GM10248 (cell line): ENCODE measurements around the gene AP3B1.
A peak's percentile ranks its signal among the peaks of the same experiment; 100 is the strongest.
"Not testable (repeated sequence)": the region's sequence is repeated elsewhere in the genome, so short reads cannot be mapped to it uniquely, and the experiment has no call there.

Experiments
- CTCF ChIA-PET: fragments of 300-600 bp; sonication (Branson Sonifier 250); formaldehyde crosslinking; extraction: SDS; loops from one replicate; lab custom pipeline; 2021; ENCODE audit warnings: antibody characterized with exemption; lab: Yijun Ruan, JAX
- POLR2A ChIA-PET: fragments of 350-650 bp; sonication (Branson Sonifier 250); formaldehyde crosslinking; extraction: SDS; loops from one replicate; lab custom pipeline; 2020; ENCODE audit warnings: antibody characterized with exemption; lab: Yijun Ruan, JAX
- DNase-seq: peaks from one replicate; pipeline ENCODE4 v3.0.0; 2012; ENCODE audit errors: extremely low spot score
- CTCF ChIP-seq: IDR thresholded peaks from 2 replicates; pipeline ENCODE4 v1.5.1; 2012; ENCODE audit warnings: mild to moderate bottlenecking, low read depth; ENCODE audit errors: extremely low read depth, missing control alignments, control extremely low read depth

AP3B1 gene

GRCh38 chr5:78190402-78190801, 104.1 kb downstream of the AP3B1 start:
- no peak for TF ChIP-seq CTCF
- ChIA-PET POLR2A (interaction anchor here (0.6 kb wide), 1 partner anchor 175 kb away, joined by 3 read pairs; no protein-coding TSS in a partner anchor), CTCF (interaction anchor here (1.4 to 2.2 kb wide), 2 partner anchors 14 to 18 kb away, joined by 3 to 6 read pairs; no protein-coding TSS in a partner anchor)
- no peak for DNase-seq

DNA sequence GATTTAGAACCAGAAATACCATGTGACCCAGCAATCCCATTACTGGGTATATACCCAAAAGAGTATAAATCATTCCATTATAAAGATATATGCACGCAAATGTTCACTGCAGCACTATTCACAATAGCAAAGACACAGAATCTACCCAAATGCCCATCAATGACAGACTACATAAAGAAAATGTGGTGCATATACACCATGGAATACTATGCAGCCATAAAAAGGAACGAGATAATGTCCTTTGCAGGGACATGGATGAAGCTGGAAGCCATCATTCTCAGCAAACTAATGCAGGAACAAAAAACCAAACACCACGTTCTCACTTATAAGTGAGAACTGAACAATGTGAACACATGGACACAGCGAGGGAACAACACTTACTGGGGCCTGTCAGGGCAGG, 105.8 kb downstream of the AP3B1 start:
- DNase-seq, POLR2A ChIA-PET: not testable (repeated sequence)
- CTCF ChIA-PET = interaction anchor here (2.2 kb wide), 1 partner anchor 15 kb away, joined by 6 read pairs; no protein-coding TSS in a partner anchor

- ChIA-PET CTCF (interaction anchor here (0.9 kb wide), 1 partner anchor 13 kb away, joined by 3 read pairs; no protein-coding TSS in a partner anchor), POLR2A (no interaction called here)
- TF ChIP-seq CTCF = no peak
- no peak for DNase-seq
These were observed 107.3 kb downstream of the AP3B1 start for GRCh38 chr5:78187172-78187571.

GRCh38 chr5:78182838-78183237, 111.7 kb downstream of the AP3B1 start:
- TF ChIP-seq CTCF = no peak
- CTCF ChIA-PET = no interaction called here
- POLR2A ChIA-PET = no interaction called here
- DNase-seq = no peak

- TF ChIP-seq CTCF = no peak
- POLR2A ChIA-PET = no interaction called here
- CTCF ChIA-PET = no interaction called here
- DNase-seq = no peak
These were observed 116.1 kb downstream of the AP3B1 start for GRCh38 chr5:78178356-78178755.

- DNase-seq, POLR2A ChIA-PET: not testable (repeated sequence)
- CTCF ChIA-PET = interaction anchor here (0.9 kb wide), 1 partner anchor 8 kb away, joined by 3 read pairs; no protein-coding TSS in a partner anchor
These were observed 124.2 kb downstream of the AP3B1 start for GRCh38 chr5:78170335-78170734.

GRCh38 chr5:78162253-78162862, 132.1 kb downstream of the AP3B1 start:
- TF ChIP-seq CTCF = peak; percentile 57
- ChIA-PET POLR2A (no interaction called here), CTCF (interaction anchor here (0.9 to 1.2 kb wide), 6 partner anchors 8 to 97 kb away, joined by 3 to 4 read pairs (median 3); no protein-coding TSS in a partner anchor)
- DNase-seq = peak; percentile 16

- DNase-seq = no peak
- ChIA-PET CTCF (no interaction called here), POLR2A (no interaction called here)
- TF ChIP-seq CTCF = no peak
These were observed 137.5 kb downstream of the AP3B1 start for GRCh38 chr5:78157001-78157400.
